DND-41 (cell line): Measurements from ENCODE around the gene LSM4.

Experiments used
- ATAC-seq: fragments of 200-7000 bp; cut with Tn5 transposase; 3 replicates; pipeline ENCODE4 v1.9.1; 2021; ENCODE audit warnings: low read depth; ENCODE audit not compliant: insufficient read depth
- DNase-seq: peaks from one replicate; pipeline ENCODE4 v3.0.0-alpha.2; 2020
- H2AFZ ChIP-seq: 2 replicates; pipeline ENCODE4 v1.6.0; 2012; ENCODE audit warnings: low read depth, low read length
- H3K27ac ChIP-seq: 2 replicates; pipeline ENCODE4 v1.5.1; 2012; ENCODE audit warnings: low read length, inconsistent platforms
- H3K27me3 ChIP-seq: fragments of 200-600 bp; sonication (generic); 2 replicates; pipeline ENCODE4 v1.6.0; 2012; ENCODE audit warnings: low read length, mild to moderate bottlenecking, inconsistent platforms; ENCODE audit not compliant: insufficient read depth, poor library complexity
- H3K36me3 ChIP-seq: 2 replicates; pipeline ENCODE4 v1.5.1; 2012; ENCODE audit warnings: low read length, inconsistent platforms; ENCODE audit not compliant: insufficient read depth
- H3K4me1 ChIP-seq: 2 replicates; pipeline ENCODE4 v1.5.1; 2012; ENCODE audit warnings: mild to moderate bottlenecking, low read length; ENCODE audit not compliant: insufficient read depth
- H3K4me2 ChIP-seq: 2 replicates; pipeline ENCODE4 v1.6.0; 2012; ENCODE audit warnings: mild to moderate bottlenecking, moderate library complexity, low read length, inconsistent platforms; ENCODE audit not compliant: insufficient read depth
- H3K4me3 ChIP-seq, 2 experiments: fragments of 200-600 bp in 1 of 2; shearing (Covaris generic) in 1 of 2; 2 replicates each; pipeline ENCODE4 v1.5.1; 2012 to 2016; ENCODE audit warnings: inconsistent platforms in 2 of 2, low read length in 2 of 2, mild to moderate bottlenecking in 2 of 2, low read depth in 1 of 2, moderate library complexity in 1 of 2
- H3K79me2 ChIP-seq: 2 replicates; pipeline ENCODE4 v1.6.0; 2012; ENCODE audit warnings: low read length, inconsistent platforms; ENCODE audit not compliant: insufficient read depth
- H3K9ac ChIP-seq: 2 replicates; pipeline ENCODE4 v1.6.0; 2012; ENCODE audit warnings: low read depth, mild to moderate bottlenecking, inconsistent platforms, low read length, moderate library complexity
- H3K9me3 ChIP-seq: 2 replicates; pipeline ENCODE4 v1.5.1; 2012; ENCODE audit warnings: low read length, moderate library complexity, mild to moderate bottlenecking, inconsistent platforms; ENCODE audit not compliant: insufficient read depth, severe bottlenecking
- H4K20me1 ChIP-seq: 2 replicates; pipeline ENCODE4 v1.6.0; 2012; ENCODE audit warnings: low read length; ENCODE audit not compliant: insufficient read depth
- EZH2 ChIP-seq: IDR thresholded peaks from 3 replicates; pipeline ENCODE4 v1.6.1; 2012; ENCODE audit warnings: borderline replicate concordance, low read depth, mild to moderate bottlenecking, moderate library complexity, low read length, inconsistent platforms; ENCODE audit not compliant: severe bottlenecking
- TF ChIP-seq, protein P1 (sequence below): IDR thresholded peaks from 2 replicates; pipeline ENCODE4 v1.5.1; 2012; ENCODE audit warnings: borderline replicate concordance, low read length, moderate library complexity, mild to moderate bottlenecking; ENCODE audit not compliant: poor library complexity, severe bottlenecking; ENCODE audit errors: extremely low read depth

LSM4 gene

GRCh38 chr19:18310118-18310909 is 12.6 kb downstream of the LSM4 start:
- peaks cover 44% of the 10 kb centered on the region for H4K20me1 ChIP-seq
- H3K36me3 ChIP-seq: peaks cover 94% of the 10 kb centered on the region
- ATAC-seq: no peak
- no peaks in the 10 kb centered on the region for H3K9me3 ChIP-seq
- H3K4me3 ChIP-seq: no peak overlapping the region
- DNase-seq: no peak
- H2AFZ ChIP-seq: no peak overlapping the region
- H3K9ac ChIP-seq: no peak overlapping the region
- H3K27me3 ChIP-seq: no peaks in the 10 kb centered on the region
- H3K27ac ChIP-seq: no peak overlapping the region
- peaks cover 13% of the 10 kb centered on the region for H3K4me1 ChIP-seq
- no peak overlapping the region for H3K4me2 ChIP-seq
- no peak for TF ChIP-seq EZH2
- peaks cover 32% of the 10 kb centered on the region for H3K79me2 ChIP-seq

GRCh38 chr19:18309525-18310064 is 13.3 kb downstream of the LSM4 start:
- ATAC-seq (no peak), DNase-seq (no peak)
- Histone ChIP-seq H3K9me3 (no peaks in the 10 kb centered on the region), H3K9ac (no peak overlapping the region), H3K27ac (no peak overlapping the region), H3K79me2 (peaks cover 27% of the 10 kb centered on the region), H3K4me3 (no peak overlapping the region), H3K4me2 (no peak overlapping the region), H3K27me3 (no peaks in the 10 kb centered on the region), H3K36me3 (peaks cover 89% of the 10 kb centered on the region), H4K20me1 (peaks cover 44% of the 10 kb centered on the region), H2AFZ (no peak overlapping the region), H3K4me1 (peaks cover 20% of the 10 kb centered on the region)
- TF ChIP-seq EZH2: no peak
- TF ChIP-seq, protein P1, sequence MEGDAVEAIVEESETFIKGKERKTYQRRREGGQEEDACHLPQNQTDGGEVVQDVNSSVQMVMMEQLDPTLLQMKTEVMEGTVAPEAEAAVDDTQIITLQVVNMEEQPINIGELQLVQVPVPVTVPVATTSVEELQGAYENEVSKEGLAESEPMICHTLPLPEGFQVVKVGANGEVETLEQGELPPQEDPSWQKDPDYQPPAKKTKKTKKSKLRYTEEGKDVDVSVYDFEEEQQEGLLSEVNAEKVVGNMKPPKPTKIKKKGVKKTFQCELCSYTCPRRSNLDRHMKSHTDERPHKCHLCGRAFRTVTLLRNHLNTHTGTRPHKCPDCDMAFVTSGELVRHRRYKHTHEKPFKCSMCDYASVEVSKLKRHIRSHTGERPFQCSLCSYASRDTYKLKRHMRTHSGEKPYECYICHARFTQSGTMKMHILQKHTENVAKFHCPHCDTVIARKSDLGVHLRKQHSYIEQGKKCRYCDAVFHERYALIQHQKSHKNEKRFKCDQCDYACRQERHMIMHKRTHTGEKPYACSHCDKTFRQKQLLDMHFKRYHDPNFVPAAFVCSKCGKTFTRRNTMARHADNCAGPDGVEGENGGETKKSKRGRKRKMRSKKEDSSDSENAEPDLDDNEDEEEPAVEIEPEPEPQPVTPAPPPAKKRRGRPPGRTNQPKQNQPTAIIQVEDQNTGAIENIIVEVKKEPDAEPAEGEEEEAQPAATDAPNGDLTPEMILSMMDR: no peak

DNA sequence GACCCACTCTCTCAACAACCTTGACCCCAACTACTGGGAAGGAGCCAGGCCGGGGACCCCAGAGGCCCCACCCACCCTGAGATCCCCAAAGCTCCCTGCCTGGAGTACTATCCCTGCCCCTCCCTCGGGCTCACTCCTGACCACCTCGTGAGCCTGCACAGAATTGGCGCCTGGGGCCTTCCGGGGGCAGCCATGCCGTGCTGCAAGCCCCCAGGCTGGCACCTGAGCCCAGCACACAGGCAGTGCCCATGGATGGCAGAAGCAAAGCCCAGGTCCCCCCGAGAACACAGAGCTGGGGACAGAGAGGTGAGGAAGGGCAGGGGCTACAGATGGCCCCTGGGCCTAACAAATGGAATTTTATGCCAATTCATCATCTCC is 13.9 kb downstream of the LSM4 start:
- H3K36me3 ChIP-seq: peaks cover 82% of the 10 kb centered on the region
- no peak overlapping the region for H3K27ac ChIP-seq
- DNase-seq: no peak
- no peaks in the 10 kb centered on the region for H3K9me3 ChIP-seq
- H3K4me1 ChIP-seq: peaks cover 26% of the 10 kb centered on the region
- H3K27me3 ChIP-seq: no peaks in the 10 kb centered on the region
- H3K4me2 ChIP-seq: no peak overlapping the region
- H3K4me3 ChIP-seq: no peak overlapping the region
- peaks cover 22% of the 10 kb centered on the region for H3K79me2 ChIP-seq
- no peak for ATAC-seq
- TF ChIP-seq, protein P1: no peak
- TF ChIP-seq EZH2: no peak
- H4K20me1 ChIP-seq: peaks cover 44% of the 10 kb centered on the region
- no peak overlapping the region for H3K9ac ChIP-seq
- no peak overlapping the region for H2AFZ ChIP-seq
